ENCODE data around the gene NCAPD3. TPM values are rescaled to one million over a fixed set of nuclear protein-coding genes. Genes with fewer than 3 reads are reported as not detected.

Gene NCAPD3
- total and polyA plus RNA-seq, 4 experiments from 2014 or later = 14.3 to 41.8 (median 27.3) TPM

- H3K4me3 ChIP-seq (ENCODE audit: low read length in 2 of 2) = no peak overlapping the region
- no peaks in the 10 kb centered on the region for H3K27me3 ChIP-seq (ENCODE audit: insufficient read depth, low read length)
- Mint-ChIP-seq H3K4me1 (no peaks in the 10 kb centered on the region), H3K27ac (peak overlapping the region in 1 of 7 donors; percentile 64), H3K36me3 (peaks cover 50 to 88% of the 10 kb centered on the region in 2 donors), H3K9me3 (no peaks in the 10 kb centered on the region), H3K4me3 (no peak overlapping the region), H3K27me3 (no peaks in the 10 kb centered on the region)
- ChIA-PET CTCF (ENCODE audit: partially characterized antibody) (no interaction called here), POLR2A (ENCODE audit: partially characterized antibody) (no interaction called here)
- no peak overlapping the region for H3K27ac ChIP-seq (ENCODE audit: low read depth, low read length)
- no peaks in the 10 kb centered on the region for H3K9me3 ChIP-seq (ENCODE audit: control insufficient read depth in 1 of 2, low read length in 2 of 2)
- intact Hi-C loops (cut with micrococcal nuclease) = no loop called here
- no peaks in the 10 kb centered on the region for H3K4me1 ChIP-seq (ENCODE audit: insufficient read depth, low read length)
- H3K36me3 ChIP-seq (ENCODE audit: insufficient read depth, low read length) = peaks cover 68% of the 10 kb centered on the region
- no peak for DNase-seq
Measured at GRCh38 chr11:134155946-134156865, 67.6 kb downstream of the NCAPD3 start.

- Mint-ChIP-seq H3K4me3 (no peak overlapping the region), H3K36me3 (peaks cover 48 to 88% of the 10 kb centered on the region in 2 donors), H3K27ac (no peak overlapping the region), H3K9me3 (no peaks in the 10 kb centered on the region), H3K27me3 (no peaks in the 10 kb centered on the region), H3K4me1 (no peaks in the 10 kb centered on the region)
- DNase-seq = no peak
- H3K36me3 ChIP-seq (ENCODE audit: insufficient read depth, low read length) = peaks cover 60% of the 10 kb centered on the region
- ChIA-PET POLR2A (ENCODE audit: partially characterized antibody) (no interaction called here), CTCF (ENCODE audit: partially characterized antibody) (no interaction called here)
- H3K9me3 ChIP-seq (ENCODE audit: control insufficient read depth in 1 of 2, low read length in 2 of 2) = no peaks in the 10 kb centered on the region
- no peak overlapping the region for H3K4me3 ChIP-seq (ENCODE audit: low read length in 2 of 2)
- intact Hi-C loops (cut with micrococcal nuclease) = no loop called here
- no peaks in the 10 kb centered on the region for H3K27me3 ChIP-seq (ENCODE audit: insufficient read depth, low read length)
- no peaks in the 10 kb centered on the region for H3K4me1 ChIP-seq (ENCODE audit: insufficient read depth, low read length)
- H3K27ac ChIP-seq (ENCODE audit: low read depth, low read length) = no peak overlapping the region
Measured at GRCh38 chr11:134155456-134155855, 68.3 kb downstream of the NCAPD3 start.

GRCh38 chr11:134154441-134154840 is 69.3 kb downstream of the NCAPD3 start:
- Mint-ChIP-seq H3K36me3 (peaks cover 41 to 79% of the 10 kb centered on the region in 2 donors), H3K4me3 (no peak overlapping the region), H3K4me1 (no peaks in the 10 kb centered on the region), H3K27ac (peak overlapping the region in 1 of 7 donors; percentile 51), H3K27me3 (no peaks in the 10 kb centered on the region), H3K9me3 (no peaks in the 10 kb centered on the region)
- Histone ChIP-seq H3K36me3 (ENCODE audit: insufficient read depth, low read length) (peaks cover 51% of the 10 kb centered on the region), H3K4me1 (ENCODE audit: insufficient read depth, low read length) (no peaks in the 10 kb centered on the region), H3K9me3 (ENCODE audit: control insufficient read depth in 1 of 2, low read length in 2 of 2) (no peaks in the 10 kb centered on the region), H3K4me3 (ENCODE audit: low read length in 2 of 2) (no peak overlapping the region), H3K27ac (ENCODE audit: low read depth, low read length) (no peak overlapping the region), H3K27me3 (ENCODE audit: insufficient read depth, low read length) (no peaks in the 10 kb centered on the region)
- CTCF ChIA-PET (ENCODE audit: partially characterized antibody) = interaction anchor here (1.2 kb wide), 1 partner anchor 104 kb away, joined by 4 read pairs; no protein-coding TSS in a partner anchor
- DNase-seq = no peak
- intact Hi-C loops (cut with micrococcal nuclease) = no loop called here
- POLR2A ChIA-PET (ENCODE audit: partially characterized antibody) = no interaction called here

- Histone ChIP-seq H3K36me3 (ENCODE audit: insufficient read depth, low read length) (peaks cover 51% of the 10 kb centered on the region), H3K27ac (ENCODE audit: low read depth, low read length) (no peak overlapping the region), H3K4me1 (ENCODE audit: insufficient read depth, low read length) (no peaks in the 10 kb centered on the region), H3K9me3 (ENCODE audit: control insufficient read depth in 1 of 2, low read length in 2 of 2) (no peaks in the 10 kb centered on the region), H3K4me3 (ENCODE audit: low read length in 2 of 2) (no peak overlapping the region), H3K27me3 (ENCODE audit: insufficient read depth, low read length) (no peaks in the 10 kb centered on the region)
- Mint-ChIP-seq H3K27me3 (no peaks in the 10 kb centered on the region), H3K4me3 (no peak overlapping the region), H3K4me1 (no peaks in the 10 kb centered on the region), H3K9me3 (no peaks in the 10 kb centered on the region), H3K36me3 (peaks cover 31 to 76% of the 10 kb centered on the region in 2 donors), H3K27ac (peak overlapping the region in 2 of 7 donors; percentile 53 to 80)
- intact Hi-C loops (cut with micrococcal nuclease) = no loop called here
- POLR2A ChIA-PET (ENCODE audit: partially characterized antibody) = no interaction called here
- no peak for DNase-seq
- CTCF ChIA-PET (ENCODE audit: partially characterized antibody) = interaction anchor here (0.6 to 1.2 kb wide), 2 partner anchors 8 to 103 kb away, joined by 3 to 4 read pairs; no protein-coding TSS in a partner anchor
Measured at GRCh38 chr11:134153147-134153905, 70.4 kb downstream of the NCAPD3 start.

GRCh38 chr11:134152696-134153095 is 71.1 kb downstream of the NCAPD3 start:
- POLR2A ChIA-PET (ENCODE audit: partially characterized antibody) = no interaction called here
- H3K36me3 Mint-ChIP-seq = peaks cover 26 to 75% of the 10 kb centered on the region in 2 donors

GRCh38 chr11:134151083-134151747 is 72.6 kb downstream of the NCAPD3 start:
- Histone ChIP-seq H3K4me3 (ENCODE audit: low read length in 2 of 2) (no peak overlapping the region), H3K36me3 (ENCODE audit: insufficient read depth, low read length) (peaks cover 32% of the 10 kb centered on the region), H3K27me3 (ENCODE audit: insufficient read depth, low read length) (no peaks in the 10 kb centered on the region), H3K27ac (ENCODE audit: low read depth, low read length) (no peak overlapping the region), H3K4me1 (ENCODE audit: insufficient read depth, low read length) (no peaks in the 10 kb centered on the region), H3K9me3 (ENCODE audit: control insufficient read depth in 1 of 2, low read length in 2 of 2) (no peaks in the 10 kb centered on the region)
- CTCF ChIA-PET (ENCODE audit: partially characterized antibody) = interaction anchor here (1.3 kb wide), 1 partner anchor 223 kb away, joined by 3 read pairs; no protein-coding TSS in a partner anchor
- Mint-ChIP-seq H3K27me3 (no peaks in the 10 kb centered on the region), H3K9me3 (no peaks in the 10 kb centered on the region), H3K4me1 (no peaks in the 10 kb centered on the region), H3K4me3 (no peak overlapping the region), H3K27ac (peak overlapping the region in 2 of 7 donors; percentile 52 to 62), H3K36me3 (peaks cover 24 to 63% of the 10 kb centered on the region in 2 donors)
- no peak for DNase-seq
- POLR2A ChIA-PET (ENCODE audit: partially characterized antibody) = no interaction called here
- intact Hi-C loops (cut with micrococcal nuclease) = no loop called here

More at GRCh38 chr11:134152696-134153095, 71.1 kb downstream of the NCAPD3 start:
- Mint-ChIP-seq H3K4me3 (no peak overlapping the region), H3K27ac (peak overlapping the region in 1 of 7 donors; percentile 29), H3K27me3 (no peaks in the 10 kb centered on the region), H3K9me3 (no peaks in the 10 kb centered on the region), H3K4me1 (no peaks in the 10 kb centered on the region)
- Histone ChIP-seq H3K27ac (ENCODE audit: low read depth, low read length) (no peak overlapping the region), H3K27me3 (ENCODE audit: insufficient read depth, low read length) (no peaks in the 10 kb centered on the region), H3K4me1 (ENCODE audit: insufficient read depth, low read length) (no peaks in the 10 kb centered on the region), H3K9me3 (ENCODE audit: control insufficient read depth in 1 of 2, low read length in 2 of 2) (no peaks in the 10 kb centered on the region), H3K4me3 (ENCODE audit: low read length in 2 of 2) (no peak overlapping the region), H3K36me3 (ENCODE audit: insufficient read depth, low read length) (peaks cover 45% of the 10 kb centered on the region)
- intact Hi-C loops (cut with micrococcal nuclease) = no loop called here
- CTCF ChIA-PET (ENCODE audit: partially characterized antibody) = interaction anchor here (0.6 kb wide), 1 partner anchor 8 kb away, joined by 3 read pairs; no protein-coding TSS in a partner anchor
- DNase-seq = no peak
